Measurements from ENCODE around the gene TMEM183A.
A peak's percentile ranks its signal among the peaks of the same experiment; 100 is the strongest.

- TF ChIP-seq CTCF (IDR thresholded peaks at IDR 0.05): peak; percentile 70
- no peak for TF ChIP-seq POLR2AphosphoS5 (IDR thresholded peaks at IDR 0.05; ENCODE audit: low read depth, low read length)
Observed at GRCh38 chr1:203031467-203031866, 24.3 kb downstream of the TMEM183A start.

Measured in Panc1 (cell line).